Lower lobe of right lung (tissue), 2 donors: ENCODE results near the gene LYSMD1. TPM values are rescaled to one million over a fixed set of nuclear protein-coding genes. Genes with fewer than 3 reads are reported as not detected.

ENCODE experiments used
- ATAC-seq, 2 donors: fragments of 200-7000 bp; cut with Tn5 transposase; one replicate each; pipeline ENCODE4 v1.9.1; 2020 to 2022; ENCODE audit warnings: mild to moderate bottlenecking in 2 of 2, moderate library complexity in 2 of 2
- DNase-seq: peaks from one replicate; pipeline ENCODE4 v3.0.0-alpha.2; 2020
- H3K27ac ChIP-seq: fragments of 200-600 bp; one replicate; pipeline ENCODE4 v1.8.0; 2022
- H3K27me3 ChIP-seq: fragments of 200-600 bp; one replicate; pipeline ENCODE4 v1.8.0; 2022; ENCODE audit warnings: low read depth
- H3K36me3 ChIP-seq: fragments of 200-600 bp; one replicate; pipeline ENCODE4 v1.8.0; 2022; ENCODE audit warnings: mild to moderate bottlenecking
- H3K4me1 ChIP-seq: fragments of 200-600 bp; one replicate; pipeline ENCODE4 v1.8.0; 2022
- H3K4me3 ChIP-seq: fragments of 200-600 bp; one replicate; pipeline ENCODE4 v1.8.0; 2022; ENCODE audit warnings: mild to moderate bottlenecking
- H3K9me3 ChIP-seq: fragments of 200-600 bp; one replicate; pipeline ENCODE4 v1.8.0; 2022
- CTCF ChIP-seq: fragments of 200-600 bp; IDR thresholded peaks from one replicate; pipeline ENCODE4 v1.8.0; 2022; ENCODE audit warnings: antibody characterized with exemption, mild to moderate bottlenecking
- intact Hi-C: fragments of 100-400 bp; cut with DNase I; formaldehyde crosslinking; loops from one replicate; pipeline ENCODE4 v1.11.0; 2022
- total RNA-seq: library from RNA; stranded (reverse); fragmentation: NEBNext Ultra II Directional; extraction: Animal tissue kit (Norgen Biotek cat#: 25700); gene quantifications from one replicate; pipeline ENCODE4 v1.2.1, GENCODE V29; 2021
- donor health status: DM: no; HTN: yes; CAD: no; lungs with severe emphysema.

Gene LYSMD1
- total RNA-seq, 1 donor from 2014 or later: 6.5 TPM

DNA sequence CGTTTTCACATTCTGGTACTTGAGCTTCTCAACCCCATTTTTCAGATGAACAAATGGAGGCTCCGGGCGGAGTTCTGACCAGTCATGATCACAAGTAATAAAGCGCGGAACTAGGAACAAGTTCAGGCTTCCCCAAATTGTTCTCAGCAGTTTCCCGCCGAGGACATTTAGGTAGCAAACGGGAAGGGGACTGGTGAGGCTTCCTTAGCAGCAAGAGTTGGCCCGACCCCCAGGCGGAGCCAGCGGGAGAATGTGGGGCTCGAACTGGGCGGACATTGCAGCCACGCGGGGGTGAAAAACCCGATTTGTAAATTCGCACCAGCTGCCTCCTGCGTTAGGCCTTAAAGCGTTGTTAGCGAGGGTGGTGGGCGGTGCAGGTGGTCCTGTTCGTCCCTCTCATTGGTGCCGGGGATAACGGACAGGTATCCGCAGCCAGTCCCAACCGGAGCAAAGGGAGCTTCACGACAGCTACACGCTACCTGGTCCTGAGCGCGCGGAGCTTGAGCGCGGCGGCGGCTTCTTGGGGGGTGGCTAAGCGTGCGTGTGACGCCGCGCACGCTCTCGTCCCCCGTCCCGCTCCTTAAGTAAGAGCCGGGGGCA is 34.6 kb downstream of the LYSMD1 start:
- DNase-seq (peak; percentile 89), ATAC-seq (peak; percentile 93 to 94)
- H3K9me3 ChIP-seq: no peaks in the 10 kb centered on the region
- H3K4me1 ChIP-seq: peaks cover 23% of the 10 kb centered on the region
- H3K36me3 ChIP-seq: no peaks in the 10 kb centered on the region
- peak overlapping the region; percentile 8 for H3K27ac ChIP-seq
- intact Hi-C loops: no loop called here
- no peaks in the 10 kb centered on the region for H3K27me3 ChIP-seq
- TF ChIP-seq CTCF: no peak
- H3K4me3 ChIP-seq: peak overlapping the region; percentile 51

DNA sequence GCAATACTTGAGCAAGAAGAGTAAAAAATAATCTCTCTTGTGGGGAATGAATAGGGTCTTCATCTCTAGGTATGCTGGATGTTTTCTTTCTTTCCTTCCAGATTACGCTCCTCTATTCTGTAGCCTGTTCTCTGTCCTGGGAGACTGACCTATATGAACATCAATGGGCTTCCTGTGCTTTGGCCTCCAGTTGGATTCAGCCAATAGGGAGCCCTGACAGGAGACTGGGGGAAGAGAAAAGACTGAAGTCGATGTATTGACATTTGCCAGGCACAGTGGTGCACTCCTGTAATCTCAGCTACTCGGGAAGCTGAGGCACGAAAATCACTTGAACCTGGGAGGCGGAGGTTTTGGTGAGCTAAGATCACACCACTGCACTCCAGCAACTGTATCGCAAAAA is 36.9 kb downstream of the LYSMD1 start:
- ATAC-seq: no peak
- H3K27ac ChIP-seq: no peak overlapping the region
- no peaks in the 10 kb centered on the region for H3K36me3 ChIP-seq
- DNase-seq: no peak
- peaks cover 23% of the 10 kb centered on the region for H3K4me1 ChIP-seq
- no peaks in the 10 kb centered on the region for H3K27me3 ChIP-seq
- no peak for TF ChIP-seq CTCF
- no peak overlapping the region for H3K4me3 ChIP-seq
- H3K9me3 ChIP-seq: no peaks in the 10 kb centered on the region
- intact Hi-C loops: no loop called here

DNA sequence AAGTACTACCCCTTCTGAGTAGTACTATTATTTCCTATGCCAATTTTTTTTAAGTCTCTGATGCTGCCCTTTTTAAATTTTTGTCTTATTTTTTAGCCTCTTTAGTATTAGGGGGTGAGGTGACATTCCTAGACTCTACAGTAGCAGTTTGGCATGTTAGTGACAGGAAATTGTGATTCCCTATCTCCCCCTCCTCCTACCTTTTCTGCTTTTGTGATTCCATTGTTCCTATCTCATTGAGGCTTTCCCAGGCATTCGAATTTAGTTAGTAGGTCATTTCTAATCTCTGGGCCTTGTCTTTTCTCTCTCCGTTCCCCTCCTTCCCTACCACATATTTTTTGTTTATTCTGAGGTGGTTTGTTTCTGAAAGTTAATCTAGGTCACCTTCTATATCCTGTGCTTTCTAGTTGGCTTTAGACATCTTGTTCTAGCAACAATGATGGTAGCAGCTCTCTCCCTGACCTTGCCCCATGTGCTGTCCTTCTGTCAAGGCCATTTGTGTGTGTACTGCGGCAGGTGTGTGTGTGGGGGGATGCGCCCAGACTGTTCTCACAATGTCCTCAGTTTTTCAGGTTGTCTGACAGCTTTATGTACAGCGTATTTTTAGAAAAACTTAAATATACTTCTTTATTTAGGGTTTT is 40.8 kb downstream of the LYSMD1 start:
- no peak for ATAC-seq
- Histone ChIP-seq H3K27me3 (no peaks in the 10 kb centered on the region), H3K4me1 (no peaks in the 10 kb centered on the region), H3K27ac (no peak overlapping the region), H3K4me3 (no peak overlapping the region), H3K36me3 (peaks cover 12% of the 10 kb centered on the region), H3K9me3 (no peaks in the 10 kb centered on the region)
- intact Hi-C loops: no loop called here
- DNase-seq: no peak
- TF ChIP-seq CTCF: no peak

- TF ChIP-seq CTCF: no peak
- intact Hi-C loops: no loop called here
- no peaks in the 10 kb centered on the region for H3K9me3 ChIP-seq
- H3K27ac ChIP-seq: no peak overlapping the region
- peaks cover 24% of the 10 kb centered on the region for H3K36me3 ChIP-seq
- no peak for ATAC-seq
- no peak for DNase-seq
- H3K27me3 ChIP-seq: no peaks in the 10 kb centered on the region
- H3K4me1 ChIP-seq: no peaks in the 10 kb centered on the region
- no peak overlapping the region for H3K4me3 ChIP-seq
Observed at GRCh38 chr1:151113877-151114276, 51.8 kb downstream of the LYSMD1 start.

Other genes starting within 250 kb of the LYSMD1 start
- 47.5 TPM for gene SETDB1, start 239.5 kb downstream of the LYSMD1 start, total RNA-seq
- 297 TPM for gene CERS2, start 191.1 kb downstream of the LYSMD1 start, total RNA-seq
- 0.68 TPM for gene ANXA9, start 183.6 kb downstream of the LYSMD1 start, total RNA-seq
- gene MINDY1, start 159.0 kb downstream of the LYSMD1 start, total RNA-seq: 27.8 TPM
- gene PRUNE1, start 157.5 kb downstream of the LYSMD1 start, total RNA-seq: 21.4 TPM
- 8.2 TPM for gene BNIPL, start 129.3 kb downstream of the LYSMD1 start, total RNA-seq
- 4.8 TPM for gene C1orf56, start 118.2 kb downstream of the LYSMD1 start, total RNA-seq
- 114 TPM for gene CDC42SE1, start 106.3 kb downstream of the LYSMD1 start, total RNA-seq
- gene MLLT11, start 105.5 kb downstream of the LYSMD1 start, total RNA-seq: 0.56 TPM
- 14.1 TPM for gene GABPB2, start 95.1 kb downstream of the LYSMD1 start, total RNA-seq
- 6.4 TPM for gene SEMA6C, start 19.3 kb downstream of the LYSMD1 start, total RNA-seq
- 17.8 TPM for gene TNFAIP8L2, start 9.3 kb downstream of the LYSMD1 start, total RNA-seq
- 38.4 TPM for gene SCNM1, start 242 bp upstream of the LYSMD1 start, total RNA-seq
- 2.1 TPM for gene TMOD4, start 10.1 kb upstream of the LYSMD1 start, total RNA-seq
- gene VPS72, start 24.3 kb upstream of the LYSMD1 start, total RNA-seq: 45.3 TPM
- 47.9 TPM for gene PIP5K1A, start 32.6 kb upstream of the LYSMD1 start, total RNA-seq
- 106 TPM for gene PSMD4, start 88.8 kb upstream of the LYSMD1 start, total RNA-seq
- 23.7 TPM for gene ZNF687, start 116.4 kb upstream of the LYSMD1 start, total RNA-seq
- 66.0 TPM for gene PI4KB, start 161.5 kb upstream of the LYSMD1 start, total RNA-seq
- gene RFX5, start 181.3 kb upstream of the LYSMD1 start, total RNA-seq: 57.6 TPM
- gene SELENBP1, start 206.8 kb upstream of the LYSMD1 start, total RNA-seq: 413 TPM
- 177 TPM for gene PSMB4, start 233.7 kb upstream of the LYSMD1 start, total RNA-seq